Fibroblast of upper back skin (primary cell): ENCODE data around the gene CREG1.
"Not testable (repeated sequence)": the region's sequence is repeated elsewhere in the genome, so short reads cannot be mapped to it uniquely, and the experiment has no call there.

Experiments
- DNase-seq: peaks from one replicate; pipeline ENCODE4 v3.0.0-alpha.2; 2013

The CREG1 gene

DNA sequence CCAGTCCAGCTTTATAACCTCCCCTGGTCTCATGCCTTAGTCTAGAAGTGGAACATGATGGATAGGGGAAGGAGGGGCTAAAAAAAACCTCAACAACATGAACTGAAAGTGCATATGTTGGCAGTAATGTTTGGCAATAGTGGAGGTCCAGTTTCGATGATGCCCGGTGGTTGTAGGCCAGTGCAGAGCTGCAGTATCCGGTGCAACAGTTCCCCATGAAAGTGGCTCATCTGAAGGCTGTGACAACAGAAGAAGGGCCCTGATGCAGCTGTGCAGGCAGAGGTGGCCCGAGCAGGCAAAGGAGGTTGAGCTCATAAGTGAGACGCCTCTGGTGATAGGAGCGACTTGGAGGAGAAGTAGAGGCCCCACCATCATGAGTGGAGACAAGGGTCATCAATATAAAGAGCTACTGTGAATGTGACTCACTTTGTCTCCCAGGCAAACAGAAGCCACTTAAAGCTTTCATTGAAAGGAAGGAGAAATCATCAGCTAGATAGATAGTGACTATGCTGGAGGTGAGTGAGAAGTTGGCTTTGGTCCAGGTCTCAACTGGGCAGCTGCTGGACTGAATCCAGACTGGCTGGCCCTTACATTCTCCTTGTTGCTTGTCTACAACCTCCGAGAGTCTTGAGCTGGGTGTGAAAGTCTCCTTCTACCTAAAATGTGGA, 10.2 kb upstream of the CREG1 start:
- no peak for DNase-seq

GRCh38 chr1:167562702-167563101, 9.1 kb upstream of the CREG1 start:
- DNase-seq: peak; percentile 65

DNA sequence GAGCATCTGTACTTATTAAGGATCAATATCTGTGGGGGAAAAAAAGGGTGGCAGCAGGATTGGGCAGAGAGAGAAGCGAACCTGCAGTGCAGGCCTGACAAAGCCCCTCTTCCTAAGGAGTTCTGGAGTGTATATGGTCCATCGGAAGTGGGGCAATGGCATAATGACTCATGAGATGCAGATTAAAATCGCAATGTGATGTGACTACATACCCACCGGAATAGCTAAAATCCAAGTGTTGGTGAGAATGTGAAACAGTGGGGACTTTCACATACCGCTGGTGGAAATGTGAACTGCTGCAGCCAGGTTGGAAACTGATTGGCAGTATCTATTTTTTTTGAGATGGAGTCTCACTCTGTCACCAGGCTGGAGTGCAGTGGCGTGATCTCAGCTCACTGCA, 8.2 kb upstream of the CREG1 start:
- no peak for DNase-seq

GRCh38 chr1:167555971-167556714, 2.6 kb upstream of the CREG1 start:
- peak; percentile 66 for DNase-seq

DNA sequence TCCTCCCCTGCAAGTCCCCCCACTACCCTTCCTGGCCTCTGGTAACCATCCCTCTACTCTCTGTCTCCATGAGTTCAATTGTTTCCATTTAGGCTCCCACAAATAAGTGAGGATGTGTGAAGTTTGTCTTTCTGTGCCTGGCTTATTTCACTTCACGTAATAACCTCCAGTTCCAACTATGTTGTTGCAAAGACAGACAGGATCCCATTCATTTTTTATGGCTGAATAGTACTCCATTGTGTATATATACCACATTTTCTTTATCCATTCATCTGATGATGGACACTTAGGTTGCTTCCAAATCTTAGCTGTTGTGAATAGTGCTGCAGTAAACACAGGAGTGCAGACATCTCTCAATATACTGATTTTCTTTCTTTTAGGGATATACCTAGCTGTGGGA, 1.5 kb upstream of the CREG1 start:
- DNase-seq: not testable (repeated sequence)

DNA sequence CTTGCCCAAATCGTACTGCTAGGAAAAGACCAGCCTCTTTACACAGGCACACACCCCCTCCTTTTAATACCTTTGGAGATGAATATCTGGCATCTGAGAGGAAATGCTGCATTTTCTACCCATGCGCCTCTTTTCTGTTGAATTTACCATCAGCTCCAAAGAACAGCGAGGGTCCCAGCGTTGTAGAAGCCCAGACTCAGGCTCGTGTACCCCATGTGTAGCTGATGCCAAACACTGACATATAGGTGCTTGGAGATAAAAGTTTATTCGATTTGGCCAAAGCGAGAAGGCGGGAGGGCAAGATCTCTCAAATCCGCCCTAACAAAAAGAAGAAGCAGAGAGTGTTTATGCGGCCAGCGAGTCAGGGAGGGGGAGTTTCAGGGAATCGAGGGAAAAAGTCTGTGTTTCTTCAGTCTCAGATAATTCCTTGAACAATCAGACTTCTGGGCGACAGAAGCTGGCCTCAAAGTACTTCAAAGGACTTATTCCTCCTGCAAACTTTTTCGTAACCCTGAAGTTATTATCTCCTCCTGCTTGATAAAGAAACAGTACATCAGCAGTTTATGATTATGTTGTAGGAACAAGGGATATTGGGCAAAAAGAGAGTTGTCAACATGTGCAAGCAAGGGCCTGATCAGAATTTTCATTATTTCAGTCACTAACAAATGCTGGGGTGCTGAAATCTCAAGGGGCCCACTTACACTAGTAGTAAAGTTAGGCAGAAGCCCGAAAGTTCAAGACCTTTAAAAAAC, 642 bp upstream of the CREG1 start:
- DNase-seq: no peak

DNA sequence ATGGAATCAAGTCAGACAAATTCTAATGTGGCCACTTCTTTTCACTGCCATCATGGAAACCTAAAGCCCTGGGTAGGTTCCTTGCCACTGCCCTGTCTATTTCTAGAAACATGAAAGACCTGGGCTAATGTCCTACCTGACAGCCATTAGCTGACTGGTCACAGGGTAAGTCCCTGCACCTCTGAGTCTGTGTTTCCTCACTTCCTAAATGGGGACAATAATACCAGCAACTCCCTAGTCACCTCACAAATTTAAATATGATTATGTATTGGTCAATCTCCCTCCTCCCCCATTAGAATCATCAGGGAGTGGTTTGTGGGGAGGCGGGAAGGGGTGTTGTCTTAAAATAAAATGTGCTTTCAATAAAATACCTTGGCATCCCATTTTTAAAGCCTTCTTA, 2.2 kb downstream of the CREG1 start:
- no peak for DNase-seq

DNA sequence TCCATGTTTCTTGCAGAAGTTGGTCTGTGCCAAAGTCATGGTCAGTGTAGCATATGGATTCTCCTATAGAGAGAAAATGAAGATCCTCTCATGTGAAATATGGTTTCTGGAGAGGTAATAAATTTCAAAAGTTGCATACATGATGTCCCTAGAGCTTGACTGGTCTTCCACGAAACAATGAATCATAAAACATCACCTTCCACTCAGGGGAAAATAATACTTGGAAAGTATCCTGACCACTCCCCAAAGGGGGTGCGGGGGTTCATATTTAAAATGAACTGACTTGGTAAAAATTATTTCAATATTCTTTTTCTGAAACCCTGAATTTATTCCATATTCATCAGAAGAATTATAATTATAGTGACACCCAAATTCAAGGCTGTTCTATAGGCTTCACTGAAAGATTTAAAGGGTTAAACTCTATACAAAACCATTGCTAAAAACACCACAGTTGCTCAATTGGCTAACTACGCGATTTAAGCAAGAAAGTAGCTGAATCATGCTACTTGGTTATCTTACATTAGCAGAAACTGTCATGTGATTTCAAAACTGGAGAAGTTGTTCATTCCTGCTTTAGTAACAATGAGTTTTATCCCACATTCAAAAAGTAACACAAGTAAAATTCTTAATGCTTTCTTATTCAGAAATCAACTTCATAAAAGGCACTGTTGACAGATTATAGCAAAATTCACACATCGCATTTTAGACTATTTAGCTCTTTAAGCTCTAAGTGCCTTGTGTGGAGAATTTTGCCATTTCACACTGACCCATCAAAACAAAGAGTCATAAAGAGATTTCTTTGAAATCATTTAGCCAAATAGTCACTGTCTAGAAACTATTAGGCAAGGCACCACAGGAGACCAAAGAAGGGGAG, 5.3 kb downstream of the CREG1 start:
- DNase-seq: peak; percentile 59

- DNase-seq: no peak
Observed at GRCh38 chr1:167546935-167547334, 6.6 kb downstream of the CREG1 start.

GRCh38 chr1:167545349-167545748, 8.2 kb downstream of the CREG1 start:
- no peak for DNase-seq

DNA sequence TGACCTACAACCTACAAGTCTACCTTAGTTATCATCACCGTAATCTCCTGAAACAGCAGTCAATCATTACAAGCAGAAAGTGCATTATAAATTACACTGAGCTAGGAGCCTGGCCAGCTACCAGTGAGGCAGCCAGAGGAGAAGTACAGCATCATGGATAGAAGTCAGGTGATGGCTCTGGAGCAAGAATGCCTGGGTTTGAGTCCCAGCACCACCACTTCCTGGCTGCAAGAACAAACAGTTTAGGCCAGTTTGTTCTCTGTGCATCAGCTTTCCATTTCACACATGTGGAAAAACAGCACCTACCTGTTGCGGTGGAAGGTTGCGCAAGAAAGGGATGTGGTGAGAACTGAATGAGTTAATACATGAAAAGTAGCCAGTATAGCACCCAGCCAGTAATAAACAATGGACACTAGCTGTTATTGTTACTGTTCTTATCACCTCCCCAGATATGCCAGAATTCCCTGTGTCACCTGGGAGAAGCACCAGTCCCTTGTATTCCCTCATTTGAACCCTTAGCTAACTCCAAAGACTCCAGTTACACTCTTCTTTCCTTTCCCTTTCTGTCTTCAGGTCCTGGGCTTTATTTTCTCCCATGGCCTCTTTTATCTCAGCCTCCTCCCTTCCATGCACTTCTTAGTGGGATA, 9.0 kb downstream of the CREG1 start:
- no peak for DNase-seq

GRCh38 chr1:167543199-167543990, 10.2 kb downstream of the CREG1 start:
- no peak for DNase-seq

DNA sequence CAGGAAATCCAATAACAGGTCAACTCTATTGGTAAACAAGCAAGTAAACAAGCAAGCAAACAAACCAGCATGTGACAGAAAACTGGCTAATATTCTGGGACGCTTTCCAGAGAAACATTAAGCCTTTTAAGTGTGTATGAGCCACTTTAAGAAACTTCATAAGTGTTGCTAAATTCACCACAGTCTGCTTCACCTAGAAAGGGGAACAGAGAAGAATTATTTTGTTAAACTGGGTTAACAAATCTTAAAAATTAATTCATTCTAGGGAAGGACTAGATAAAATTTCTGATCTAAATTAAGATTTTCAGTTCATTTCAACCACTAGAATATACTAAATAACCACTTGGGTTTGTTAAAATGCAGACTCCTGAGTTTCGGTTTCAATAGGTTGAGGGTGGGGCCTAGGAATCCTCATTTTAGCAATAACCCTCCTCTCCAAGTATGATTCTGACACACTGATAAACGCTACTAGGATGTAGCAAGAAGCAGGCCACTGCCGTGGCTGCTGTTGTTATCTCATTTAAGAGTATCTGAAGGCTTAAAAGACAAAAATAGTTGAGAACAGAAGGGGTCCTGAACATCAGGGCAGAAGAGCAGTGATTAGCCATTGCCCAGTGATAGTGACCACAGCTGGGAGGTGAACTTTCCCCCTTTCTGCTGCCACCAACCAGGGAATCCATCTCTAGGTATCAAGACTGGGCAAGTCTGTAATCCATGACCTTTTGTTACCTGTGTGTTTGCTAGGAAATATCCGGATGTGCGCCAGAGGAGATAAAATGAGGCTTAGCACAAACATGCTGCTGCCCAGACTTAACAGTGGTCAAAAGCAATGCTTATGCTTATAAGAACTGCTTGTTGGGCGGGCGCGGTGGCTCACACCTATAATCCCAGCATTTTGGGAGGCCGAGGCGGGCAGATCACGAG, 11.2 kb downstream of the CREG1 start:
- no peak for DNase-seq

GRCh38 chr1:167541610-167542009, 12.0 kb downstream of the CREG1 start:
- DNase-seq: peak; percentile 47

DNA sequence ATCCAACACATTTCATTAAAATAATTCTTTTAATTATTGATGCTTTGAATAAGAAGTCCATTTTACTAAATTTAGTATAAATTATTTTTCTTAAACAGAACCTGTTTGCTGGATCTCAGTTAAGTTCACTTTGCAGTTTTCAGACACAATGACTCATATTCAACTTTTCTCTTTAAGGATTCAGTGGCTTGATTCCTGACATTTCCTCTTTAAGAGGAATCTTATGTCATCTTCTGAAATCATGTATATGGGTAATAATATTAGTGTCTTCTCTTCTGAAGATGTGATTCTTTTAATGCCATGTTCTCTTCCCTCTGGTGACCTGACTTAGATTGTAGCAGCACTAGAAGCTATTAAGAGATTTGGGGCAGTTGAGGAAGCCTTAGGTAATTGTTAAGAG, 12.6 kb downstream of the CREG1 start:
- DNase-seq: peak; percentile 45

- DNase-seq: no peak
Observed at GRCh38 chr1:167538657-167539056, 14.9 kb downstream of the CREG1 start.

DNA sequence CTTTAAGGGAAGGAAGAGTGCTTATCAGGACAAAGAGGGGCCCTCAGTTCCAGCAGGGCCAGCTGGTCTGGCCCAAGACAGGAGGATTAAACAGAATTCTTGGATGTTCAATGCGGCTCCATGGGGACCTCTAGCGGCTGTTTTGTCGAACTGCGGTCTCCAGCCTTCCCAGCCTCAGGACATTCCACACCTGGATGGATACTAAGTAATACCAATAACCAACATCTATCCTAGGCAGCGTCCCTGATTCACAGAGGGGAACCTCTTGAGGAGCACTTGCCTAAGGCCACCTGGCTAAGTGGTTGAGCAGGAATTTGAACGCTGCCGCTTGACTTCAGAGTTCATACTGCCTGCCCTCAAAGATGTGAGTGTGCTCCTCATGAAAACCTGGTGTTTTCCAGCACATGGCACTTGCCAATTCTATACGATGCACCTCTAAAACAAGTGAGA, 19.7 kb downstream of the CREG1 start:
- DNase-seq: peak; percentile 55

DNA sequence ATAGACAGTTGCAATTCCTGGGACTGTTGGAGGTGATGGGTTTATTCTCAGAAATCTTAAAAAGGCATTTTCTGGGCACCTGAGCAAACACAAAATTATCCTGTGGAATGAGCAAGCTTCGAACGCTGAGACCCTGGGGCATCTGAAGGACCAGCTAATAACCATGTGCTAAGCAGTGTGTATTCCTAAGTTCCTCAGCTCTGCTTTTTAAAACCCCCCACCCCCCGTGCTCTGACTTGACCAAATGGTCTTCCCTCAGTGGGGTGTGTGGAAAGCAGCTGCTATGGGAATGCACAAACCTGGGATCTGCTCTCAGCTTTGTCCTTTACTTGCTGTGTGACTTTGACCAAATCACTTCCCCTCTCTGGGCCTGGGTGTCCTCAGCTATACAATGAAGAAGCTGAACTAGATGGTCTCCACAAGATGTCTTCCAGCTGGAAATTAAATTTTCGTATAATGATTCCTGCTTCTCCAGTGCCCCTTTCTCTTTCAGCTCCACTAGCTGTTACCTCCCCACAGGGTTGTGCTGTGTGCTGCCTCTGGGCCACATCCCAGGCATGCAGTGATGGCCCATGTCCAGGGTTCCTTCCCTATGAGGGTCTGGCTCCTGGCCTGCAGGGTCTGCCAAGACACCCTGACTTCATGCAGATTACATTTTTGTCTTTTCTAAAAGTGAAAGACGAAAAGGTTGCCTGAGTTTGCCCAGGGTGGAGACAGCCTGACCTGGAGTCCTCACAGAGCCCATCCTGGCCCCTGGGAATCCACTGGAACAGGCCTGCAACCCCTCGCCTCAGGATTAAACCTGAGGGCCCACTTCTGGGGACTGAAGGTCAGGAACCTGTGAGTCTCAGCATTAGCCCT, 20.4 kb downstream of the CREG1 start:
- no peak for DNase-seq

GRCh38 chr1:167532375-167532774, 21.2 kb downstream of the CREG1 start:
- no peak for DNase-seq
